HG03095 (cell line): ENCODE measurements around the gene PLCG2.
"Not testable (repeated sequence)": the region's sequence is repeated elsewhere in the genome, so short reads cannot be mapped to it uniquely, and the experiment has no call there.

Experiments used
- ATAC-seq: cut with Tn5 transposase; IDR thresholded peaks from one replicate; pipeline ENCODE4 v1.9.1; 2021; ENCODE audit warnings: moderate library complexity; ENCODE audit not compliant: unreplicated experiment

PLCG2 gene

GRCh38 chr16:81778861-81779535 lies at the start of gene PLCG2:
TSS of gene PLCG2 (plus strand) at chr16:81779291. CDS start at chr16:81785990, 6,699 bp downstream.
- ATAC-seq = peak; percentile 77

- no peak for ATAC-seq
Measured at GRCh38 chr16:81729451-81729850, 49.6 kb upstream of the PLCG2 start.

- peak; percentile 57 for ATAC-seq
Measured at GRCh38 chr16:81730090-81731051, 48.7 kb upstream of the PLCG2 start.

GRCh38 chr16:81731649-81732048 lies 47.4 kb upstream of the PLCG2 start:
- ATAC-seq = no peak

GRCh38 chr16:81732699-81733098 lies 46.4 kb upstream of the PLCG2 start:
- no peak for ATAC-seq

- ATAC-seq = no peak
Measured at GRCh38 chr16:81733295-81733694, 45.8 kb upstream of the PLCG2 start.

GRCh38 chr16:81734632-81735434 lies 44.3 kb upstream of the PLCG2 start:
- no peak for ATAC-seq

GRCh38 chr16:81737885-81738536 lies 41.1 kb upstream of the PLCG2 start:
- ATAC-seq = peak; percentile 55

- no peak for ATAC-seq
Measured at GRCh38 chr16:81738783-81739496, 40.2 kb upstream of the PLCG2 start.

GRCh38 chr16:81739503-81739902 lies 39.6 kb upstream of the PLCG2 start:
- no peak for ATAC-seq

- peak; percentile 42 for ATAC-seq
Measured at GRCh38 chr16:81740169-81740568, 38.9 kb upstream of the PLCG2 start.

GRCh38 chr16:81741430-81741770 lies 37.7 kb upstream of the PLCG2 start:
- ATAC-seq = not testable (repeated sequence)

- ATAC-seq = no peak
Measured at GRCh38 chr16:81744385-81744784, 34.7 kb upstream of the PLCG2 start.

- ATAC-seq = no peak
Measured at GRCh38 chr16:81744911-81745310, 34.2 kb upstream of the PLCG2 start.

- ATAC-seq = peak; percentile 65
Measured at GRCh38 chr16:81745704-81746558, 33.2 kb upstream of the PLCG2 start.

GRCh38 chr16:81746566-81746965 lies 32.5 kb upstream of the PLCG2 start:
- no peak for ATAC-seq

GRCh38 chr16:81748476-81749198 lies 30.5 kb upstream of the PLCG2 start:
- no peak for ATAC-seq

GRCh38 chr16:81752225-81752875 lies 26.7 kb upstream of the PLCG2 start:
- ATAC-seq = peak; percentile 87
